Neutrophil (primary cell): ENCODE data around the gene PPHLN1.

Experiments used
- H3K27ac ChIP-seq: fragments of 200-600 bp; sonication (generic); 2 replicates; pipeline ENCODE4 v1.5.1; 2016; ENCODE audit warnings: mild to moderate bottlenecking, moderate library complexity
- H3K27me3 ChIP-seq: fragments of 200-600 bp; sonication (generic); 2 replicates; pipeline ENCODE4 v1.6.0; 2016; ENCODE audit warnings: mild to moderate bottlenecking
- H3K36me3 ChIP-seq: fragments of 200-600 bp; sonication (generic); 2 replicates; pipeline ENCODE4 v1.5.1; 2017
- H3K4me1 ChIP-seq, 2 experiments: fragments of 200-600 bp in 1 of 2; sonication (generic) in 1 of 2; 1 replicate in 1 of 2; 2 replicates in 1 of 2; pipeline versions ENCODE4 v1.5.1 to v1.6.1; 2013 to 2016; ENCODE audit warnings: low read depth in 1 of 2, low read length in 1 of 2, mild to moderate bottlenecking in 1 of 2, moderate library complexity in 1 of 2; ENCODE audit not compliant: control insufficient read depth in 1 of 2, insufficient read depth in 1 of 2
- H3K4me3 ChIP-seq, 2 experiments: fragments of 200-600 bp in 1 of 2; sonication (generic) in 1 of 2; 1 replicate in 1 of 2; 2 replicates in 1 of 2; pipeline ENCODE4 v1.5.1; 2013 to 2016; ENCODE audit warnings: low read depth in 1 of 2, low read length in 1 of 2, mild to moderate bottlenecking in 1 of 2, moderate library complexity in 1 of 2
- H3K9me3 ChIP-seq: fragments of 200-600 bp; sonication (generic); 2 replicates; pipeline ENCODE4 v1.5.1; 2016
- TF ChIP-seq, protein P1 (sequence below): fragments of 200-600 bp; sonication (generic); IDR thresholded peaks from 2 replicates; pipeline ENCODE4 v1.5.1; 2016; ENCODE audit warnings: antibody characterized with exemption

Gene PPHLN1

DNA sequence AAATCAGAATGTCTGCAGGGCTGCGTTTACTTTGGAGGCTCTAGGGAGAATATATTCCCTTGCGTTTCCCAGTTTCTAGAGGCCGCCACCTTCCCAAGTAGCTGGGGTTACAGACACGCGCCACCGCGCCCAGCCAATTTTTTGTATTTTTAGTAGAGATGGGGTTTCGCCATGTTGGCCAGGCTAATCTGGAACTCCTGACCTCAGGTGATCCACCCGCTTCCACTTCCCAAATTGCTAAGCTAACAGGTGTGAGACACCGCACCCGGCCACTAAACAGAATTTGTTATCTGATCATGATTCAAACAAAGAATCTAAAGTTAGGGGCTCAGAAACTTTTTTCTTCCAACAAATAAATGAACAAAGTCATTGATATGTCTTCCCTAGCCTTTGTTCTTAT is 114.6 kb downstream of the PPHLN1 start:
- Histone ChIP-seq H3K4me1 (no peaks in the 10 kb centered on the region), H3K9me3 (no peaks in the 10 kb centered on the region), H3K4me3 (no peak overlapping the region), H3K27me3 (no peaks in the 10 kb centered on the region), H3K36me3 (peaks cover 40% of the 10 kb centered on the region), H3K27ac (no peak overlapping the region)
- TF ChIP-seq, protein P1, sequence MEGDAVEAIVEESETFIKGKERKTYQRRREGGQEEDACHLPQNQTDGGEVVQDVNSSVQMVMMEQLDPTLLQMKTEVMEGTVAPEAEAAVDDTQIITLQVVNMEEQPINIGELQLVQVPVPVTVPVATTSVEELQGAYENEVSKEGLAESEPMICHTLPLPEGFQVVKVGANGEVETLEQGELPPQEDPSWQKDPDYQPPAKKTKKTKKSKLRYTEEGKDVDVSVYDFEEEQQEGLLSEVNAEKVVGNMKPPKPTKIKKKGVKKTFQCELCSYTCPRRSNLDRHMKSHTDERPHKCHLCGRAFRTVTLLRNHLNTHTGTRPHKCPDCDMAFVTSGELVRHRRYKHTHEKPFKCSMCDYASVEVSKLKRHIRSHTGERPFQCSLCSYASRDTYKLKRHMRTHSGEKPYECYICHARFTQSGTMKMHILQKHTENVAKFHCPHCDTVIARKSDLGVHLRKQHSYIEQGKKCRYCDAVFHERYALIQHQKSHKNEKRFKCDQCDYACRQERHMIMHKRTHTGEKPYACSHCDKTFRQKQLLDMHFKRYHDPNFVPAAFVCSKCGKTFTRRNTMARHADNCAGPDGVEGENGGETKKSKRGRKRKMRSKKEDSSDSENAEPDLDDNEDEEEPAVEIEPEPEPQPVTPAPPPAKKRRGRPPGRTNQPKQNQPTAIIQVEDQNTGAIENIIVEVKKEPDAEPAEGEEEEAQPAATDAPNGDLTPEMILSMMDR, result no peak

- H3K9me3 ChIP-seq, result no peaks in the 10 kb centered on the region
- H3K27ac ChIP-seq, result no peak overlapping the region
- H3K27me3 ChIP-seq, result no peaks in the 10 kb centered on the region
- TF ChIP-seq, protein P1, result no peak
- H3K36me3 ChIP-seq, result peaks cover 57% of the 10 kb centered on the region
- no peaks in the 10 kb centered on the region for H3K4me1 ChIP-seq
- H3K4me3 ChIP-seq, result no peak overlapping the region
Measured at GRCh38 chr12:42442311-42442759, 116.4 kb downstream of the PPHLN1 start.

- TF ChIP-seq, protein P1, result no peak
- H3K27ac ChIP-seq, result no peak overlapping the region
- H3K9me3 ChIP-seq, result no peaks in the 10 kb centered on the region
- H3K36me3 ChIP-seq, result peaks cover 58% of the 10 kb centered on the region
- no peaks in the 10 kb centered on the region for H3K27me3 ChIP-seq
- no peak overlapping the region for H3K4me3 ChIP-seq
- no peaks in the 10 kb centered on the region for H3K4me1 ChIP-seq
Measured at GRCh38 chr12:42442888-42443287, 116.9 kb downstream of the PPHLN1 start.

DNA sequence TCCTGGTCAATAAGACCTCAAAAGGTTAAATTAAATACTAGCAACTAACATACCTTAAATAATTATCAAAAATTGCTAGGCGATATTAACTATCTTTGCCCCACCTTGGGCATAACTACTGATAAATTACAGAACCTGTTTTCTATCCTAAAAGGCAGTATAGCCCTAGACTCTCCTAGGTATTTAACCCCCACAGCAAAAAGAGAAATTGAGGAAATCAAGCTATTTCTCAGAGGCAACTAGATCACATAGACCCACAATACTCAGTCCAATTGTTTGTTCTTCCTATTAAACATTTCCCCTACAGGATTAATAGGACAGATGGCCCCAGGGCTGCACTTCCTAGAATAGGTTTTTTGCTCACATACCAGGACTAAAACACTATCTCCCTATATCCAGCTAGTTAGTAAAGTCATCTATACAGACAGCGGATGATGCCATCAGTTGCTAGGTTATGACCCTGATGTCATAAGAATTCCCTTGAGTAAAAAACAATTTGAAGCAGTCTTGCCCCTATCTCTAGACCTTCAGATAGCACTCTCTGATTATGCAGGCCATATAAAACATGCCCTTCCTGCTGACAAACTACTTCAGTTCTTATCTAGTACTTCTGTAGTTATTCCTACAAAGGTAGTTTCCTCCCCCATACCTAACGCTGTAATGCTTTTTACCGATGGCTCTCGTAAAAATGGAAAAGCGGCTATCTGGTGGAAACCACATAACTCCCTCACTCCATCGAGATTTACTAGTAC is 118.4 kb downstream of the PPHLN1 start:
- H3K4me1 ChIP-seq, result no peaks in the 10 kb centered on the region
- TF ChIP-seq, protein P1, result no peak
- no peaks in the 10 kb centered on the region for H3K9me3 ChIP-seq
- H3K36me3 ChIP-seq, result peaks cover 68% of the 10 kb centered on the region
- H3K27ac ChIP-seq, result no peak overlapping the region
- no peak overlapping the region for H3K4me3 ChIP-seq
- H3K27me3 ChIP-seq, result no peaks in the 10 kb centered on the region

GRCh38 chr12:42445891-42446290 is 119.9 kb downstream of the PPHLN1 start:
- Histone ChIP-seq H3K9me3 (no peaks in the 10 kb centered on the region), H3K4me1 (no peaks in the 10 kb centered on the region), H3K36me3 (peaks cover 70% of the 10 kb centered on the region), H3K27me3 (no peaks in the 10 kb centered on the region), H3K27ac (no peak overlapping the region), H3K4me3 (no peak overlapping the region)
- TF ChIP-seq, protein P1, result no peak
